Stimulated activated CD4-positive, alpha-beta T cell treated with anti-CD3 and anti-CD28 coated beads, Interleukin-1b, Interleukin-23, amount 100 ng/mL, for 1 hour (primary cell): ENCODE measurements around the gene H2BK1.

Experiments
- DNase-seq, 2 donors: peaks; one replicate each; pipeline ENCODE4 v3.0.0-alpha.2; 2020; ENCODE audit warnings: low read depth in 2 of 2

H2BK1 gene

DNA sequence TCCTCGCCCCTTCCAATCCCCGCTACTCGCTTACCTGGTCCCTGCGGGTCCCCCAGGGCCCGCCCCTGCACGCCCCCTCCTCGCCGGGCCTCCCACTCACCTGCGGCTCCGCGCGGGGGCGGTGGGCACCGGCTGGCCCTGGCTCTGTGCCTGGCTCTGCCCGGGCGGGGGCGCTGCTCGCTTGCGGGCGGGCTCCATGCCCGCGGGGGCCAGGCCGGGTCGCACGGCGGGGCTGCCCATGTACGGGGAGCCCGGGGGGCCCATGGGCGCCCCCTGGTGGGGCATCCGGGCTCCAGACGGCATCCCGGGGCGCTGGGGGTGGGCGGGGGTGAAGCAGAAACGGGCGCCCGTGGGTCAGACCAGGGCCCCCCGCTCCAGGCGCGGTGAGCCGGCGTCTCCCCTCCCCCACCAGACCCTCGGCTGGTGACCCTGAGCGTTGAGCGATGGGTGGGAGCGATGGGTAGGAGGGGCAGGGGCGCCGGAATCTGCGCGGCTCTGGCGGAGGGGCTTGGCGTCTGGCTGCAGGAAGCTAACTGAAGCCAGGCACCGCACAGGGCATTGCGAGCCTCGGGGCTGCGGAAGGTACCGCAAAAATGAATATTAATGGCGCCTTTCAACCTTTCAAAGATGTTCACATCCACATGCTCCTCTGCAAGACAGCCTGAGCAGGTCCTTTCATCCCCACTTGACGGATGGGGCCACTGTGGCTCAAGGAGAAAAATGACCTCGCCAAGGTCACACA is 35.2 kb upstream of the H2BK1 start:
- DNase-seq, result peak in 1 of 2 donors; percentile 41

DNA sequence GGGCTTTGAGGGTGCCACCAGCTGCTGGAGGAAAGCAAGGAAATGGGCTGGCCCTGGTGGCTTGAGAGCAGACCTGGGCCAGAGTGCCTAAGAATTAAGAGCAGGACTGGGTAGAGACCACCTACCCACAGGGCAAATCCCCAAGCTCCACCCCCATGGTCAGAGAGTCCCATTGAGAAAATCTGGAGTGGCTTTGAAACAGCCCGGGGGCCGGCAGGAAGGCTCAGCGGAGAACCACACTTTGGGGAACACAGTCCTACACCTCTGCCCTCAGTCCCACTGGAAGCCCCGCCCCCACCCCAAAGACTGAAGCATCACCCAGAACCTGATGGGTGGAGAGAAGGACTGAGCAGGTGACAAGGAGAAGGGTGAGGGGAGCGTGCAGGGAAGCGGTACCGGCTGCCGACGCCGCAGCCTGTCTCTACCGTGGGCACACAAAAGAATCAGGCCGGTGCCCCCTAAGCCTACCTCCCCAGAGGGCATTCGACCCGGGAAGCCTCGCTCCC is 34.6 kb upstream of the H2BK1 start:
- DNase-seq, result no peak

DNA sequence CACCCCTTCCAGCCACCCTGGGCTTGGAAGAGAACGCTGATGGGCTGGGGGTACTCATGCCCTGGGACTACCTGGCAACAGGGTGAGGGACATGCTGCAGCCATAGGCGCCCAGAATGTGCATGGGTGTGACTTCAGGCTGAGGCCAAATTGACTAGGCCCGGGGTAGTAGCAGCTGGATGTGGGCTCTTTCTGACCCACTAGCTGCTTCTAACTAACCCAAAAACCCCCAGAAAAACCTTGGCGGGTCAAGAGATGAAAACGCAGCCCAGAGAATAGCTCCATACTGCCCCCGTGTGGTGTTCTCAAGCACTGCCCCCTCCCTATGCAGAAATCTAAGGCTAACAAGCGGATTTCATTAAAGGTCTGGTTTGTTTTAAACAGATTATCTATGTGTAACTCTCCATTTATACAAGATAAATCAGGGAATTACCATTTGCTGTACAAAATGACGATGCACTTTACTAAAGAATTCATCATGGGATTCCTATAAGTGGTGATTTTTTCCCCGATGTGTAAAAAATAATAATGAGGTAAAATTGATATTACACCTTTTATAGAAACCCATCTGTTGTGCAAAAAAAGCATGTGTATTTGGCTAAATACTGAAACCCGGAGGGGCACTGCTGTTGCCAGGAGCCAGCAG is 34.0 kb upstream of the H2BK1 start:
- peak in 1 of 2 donors; percentile 24 for DNase-seq

DNA sequence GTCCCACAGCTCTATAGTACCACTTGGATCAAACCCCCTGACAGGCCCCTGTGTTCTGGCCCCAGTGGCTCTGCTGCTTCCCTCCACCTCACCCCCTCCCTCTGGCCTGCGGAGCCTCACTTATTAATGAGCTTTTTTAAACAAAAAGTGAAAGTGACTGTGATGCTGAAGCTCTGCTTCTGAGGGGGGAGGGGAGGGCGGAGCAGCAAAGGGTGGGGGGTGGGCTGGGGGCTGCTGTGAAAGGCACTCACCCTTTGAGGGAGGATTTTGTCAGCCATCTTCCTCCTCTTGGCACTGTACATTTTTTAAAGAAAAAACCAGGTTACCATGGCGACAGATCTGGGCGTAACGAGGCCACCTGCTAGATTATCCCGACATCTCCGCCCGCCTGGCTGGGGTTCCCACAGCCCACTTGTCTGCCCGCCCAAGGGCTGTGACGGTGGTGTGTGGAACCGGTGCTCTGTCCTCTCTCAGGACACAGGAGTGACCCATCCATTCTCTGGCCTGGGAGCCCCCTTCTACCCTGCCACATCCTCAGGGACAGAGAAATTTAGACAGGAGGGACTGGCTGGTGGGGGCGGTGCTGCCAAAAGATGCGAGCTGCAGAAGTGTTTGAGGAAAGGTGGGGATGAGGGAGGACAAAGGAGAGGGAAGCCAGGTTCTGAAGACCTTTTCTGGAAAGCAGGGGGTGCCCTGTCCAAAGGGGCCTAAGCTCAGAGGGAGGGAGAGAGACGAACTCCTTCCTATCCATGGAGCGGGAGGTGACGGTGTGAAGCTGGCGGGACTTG is 33.3 kb upstream of the H2BK1 start:
- no peak for DNase-seq

DNA sequence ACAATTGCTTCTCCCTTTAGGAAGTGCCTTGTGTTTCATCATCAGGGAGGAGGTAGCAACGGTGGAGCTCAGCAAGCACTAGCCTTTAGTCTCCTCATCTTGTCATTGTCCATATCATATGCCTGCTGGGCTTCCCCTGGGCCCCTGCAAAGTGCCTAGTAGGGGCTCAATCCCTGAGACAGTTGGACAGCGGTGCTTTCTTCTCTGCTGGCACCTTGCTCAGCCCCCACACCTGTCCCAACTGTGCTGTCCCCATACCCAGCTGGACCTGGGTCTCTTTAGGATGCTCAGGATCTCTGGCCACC is 32.7 kb upstream of the H2BK1 start:
- no peak for DNase-seq

DNA sequence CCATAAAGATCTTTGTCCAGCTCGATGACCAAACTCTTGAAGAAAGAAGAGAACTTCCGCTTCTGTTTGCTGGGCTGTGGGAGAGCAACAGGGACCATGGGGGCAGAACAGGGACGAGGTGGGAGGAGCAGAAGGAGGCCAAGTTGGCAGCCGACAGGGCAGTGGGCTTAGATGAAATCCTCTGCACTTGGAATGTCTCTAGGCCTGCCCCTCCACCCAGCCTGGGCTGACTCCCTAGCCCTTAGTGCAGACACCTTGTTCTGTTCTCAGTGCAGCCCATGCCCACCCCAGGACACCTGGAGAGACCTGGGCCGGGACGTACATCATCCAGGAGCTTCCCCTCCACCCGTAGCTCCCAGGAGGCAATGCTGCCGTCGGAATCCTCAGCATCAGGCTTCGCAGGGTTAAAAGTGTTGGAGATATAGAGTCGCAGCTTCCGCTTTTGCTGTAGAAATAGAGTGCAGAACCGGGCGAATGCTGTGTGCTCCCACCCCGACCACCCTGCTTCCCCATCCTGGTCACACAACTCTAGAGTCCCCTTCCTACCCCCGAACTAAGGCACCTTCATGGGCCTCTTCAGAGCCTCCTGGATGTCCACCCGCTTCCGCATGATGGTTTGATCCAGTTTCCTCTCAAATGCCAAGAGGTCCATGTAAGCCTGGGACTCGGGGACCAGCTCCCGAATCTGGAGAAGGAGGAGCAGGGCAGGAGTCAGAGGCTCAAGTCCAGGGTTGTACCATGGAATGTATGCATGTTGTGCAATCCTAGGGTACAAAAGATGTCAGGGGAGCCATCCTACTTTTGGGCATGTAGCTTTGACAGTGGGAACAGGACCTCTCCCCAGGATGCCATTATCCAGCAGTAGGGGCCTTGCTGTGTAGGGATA is 32.1 kb upstream of the H2BK1 start:
- DNase-seq, result no peak

DNA sequence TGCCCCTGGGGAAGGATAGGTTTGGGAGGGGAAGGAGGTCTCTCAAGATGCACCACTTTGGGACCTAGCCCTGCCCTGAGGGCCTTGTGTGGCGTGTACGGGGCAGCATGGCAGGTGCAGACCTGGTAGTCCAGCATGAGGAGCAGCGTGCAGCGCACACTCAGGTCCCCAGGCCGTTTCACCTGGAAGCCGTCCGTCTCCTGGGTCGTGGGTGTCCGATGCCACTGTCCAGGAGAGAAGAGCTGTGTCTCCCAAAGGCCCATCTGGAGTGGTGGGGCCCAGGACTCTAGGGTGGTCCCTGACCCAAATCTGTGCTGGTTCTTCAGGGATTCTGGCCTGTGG is 31.4 kb upstream of the H2BK1 start:
- DNase-seq, result no peak

DNA sequence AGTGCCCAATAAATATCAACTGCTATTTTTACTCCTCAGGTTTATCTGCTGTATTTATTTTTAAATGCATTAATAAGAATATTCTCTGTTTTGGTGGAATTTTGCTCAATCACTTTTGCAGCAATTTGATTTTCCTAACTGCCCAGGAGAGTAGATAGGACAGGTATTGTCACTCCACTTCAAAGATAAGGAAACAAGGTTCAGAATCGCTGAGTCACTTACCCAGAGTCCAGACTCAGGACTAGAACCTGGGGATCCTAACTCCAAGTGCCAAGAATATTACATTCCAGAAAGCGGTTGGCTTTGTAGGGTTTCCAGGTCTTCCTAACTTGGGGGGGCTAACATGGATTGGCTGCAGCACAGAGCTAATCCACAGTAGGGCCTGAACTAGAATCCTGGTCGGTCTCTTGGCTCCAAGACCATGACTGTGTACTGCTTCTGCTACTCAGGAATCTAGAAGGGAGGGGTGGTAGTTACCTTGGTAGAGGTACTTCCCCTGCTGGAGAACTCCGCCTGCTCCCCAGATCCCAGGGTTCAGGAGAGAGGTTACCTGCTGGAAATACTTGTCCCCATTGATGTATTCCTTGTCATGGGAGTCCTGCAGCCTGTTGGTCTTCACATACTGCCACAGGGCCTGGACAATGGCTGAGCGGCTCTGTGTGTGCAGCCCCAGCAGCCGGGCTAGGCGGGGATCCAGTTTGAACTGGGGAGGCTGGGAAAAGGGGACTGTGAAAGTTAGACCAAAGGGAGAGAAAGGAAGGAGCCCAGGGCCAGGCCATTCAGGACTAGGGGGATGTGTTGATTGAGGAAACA is 30.9 kb upstream of the H2BK1 start:
- DNase-seq, result no peak

DNA sequence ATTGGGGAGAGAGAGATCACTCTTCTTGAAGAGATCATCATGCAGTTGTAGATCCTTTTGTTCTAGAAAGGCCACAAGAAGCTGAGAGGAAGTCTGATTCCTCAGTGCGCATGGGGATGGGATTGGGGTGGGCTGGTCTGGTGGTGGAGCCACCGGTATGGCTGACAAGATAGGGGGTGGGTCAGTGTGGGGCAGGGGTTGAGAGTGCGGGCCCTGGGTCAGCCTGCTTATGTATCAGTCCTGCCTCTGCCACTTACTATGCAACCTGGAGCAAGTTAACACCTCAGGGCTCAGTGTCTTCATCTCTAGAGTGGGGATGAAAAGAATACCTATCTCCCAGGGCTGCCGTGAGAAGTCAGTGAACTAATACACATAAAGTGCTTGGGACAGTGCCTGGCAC is 30.2 kb upstream of the H2BK1 start:
- DNase-seq, result no peak

DNA sequence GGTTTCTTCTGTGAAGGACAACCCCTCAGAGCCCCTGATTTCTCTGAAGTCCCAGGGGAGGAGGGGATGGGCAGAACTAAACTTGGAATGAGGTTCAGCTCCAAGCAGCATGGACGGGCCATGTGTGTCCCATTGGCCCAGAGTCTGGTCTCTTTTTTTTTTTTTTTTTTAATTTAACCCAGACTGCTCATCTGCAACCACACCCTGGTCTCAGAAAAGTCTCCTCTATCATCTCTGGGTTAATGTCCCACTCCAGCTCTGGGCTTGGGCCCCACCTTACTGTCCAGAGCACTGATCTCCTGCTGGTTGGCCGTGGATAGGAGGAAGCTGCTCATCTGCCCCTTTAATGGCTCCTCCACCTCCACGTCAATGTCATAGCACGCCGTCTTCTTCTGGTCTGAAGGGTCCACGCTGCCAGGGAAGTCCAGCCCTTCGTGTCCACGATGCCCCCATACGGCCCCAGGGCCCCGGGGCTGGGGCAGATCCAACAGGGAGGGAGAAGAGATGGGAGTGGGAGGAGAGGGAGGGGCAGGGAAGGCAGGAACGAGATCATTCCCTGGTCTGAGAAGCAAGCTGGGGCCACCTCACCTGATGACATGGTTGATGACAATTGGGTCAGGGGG is 29.7 kb upstream of the H2BK1 start:
- DNase-seq, result no peak

DNA sequence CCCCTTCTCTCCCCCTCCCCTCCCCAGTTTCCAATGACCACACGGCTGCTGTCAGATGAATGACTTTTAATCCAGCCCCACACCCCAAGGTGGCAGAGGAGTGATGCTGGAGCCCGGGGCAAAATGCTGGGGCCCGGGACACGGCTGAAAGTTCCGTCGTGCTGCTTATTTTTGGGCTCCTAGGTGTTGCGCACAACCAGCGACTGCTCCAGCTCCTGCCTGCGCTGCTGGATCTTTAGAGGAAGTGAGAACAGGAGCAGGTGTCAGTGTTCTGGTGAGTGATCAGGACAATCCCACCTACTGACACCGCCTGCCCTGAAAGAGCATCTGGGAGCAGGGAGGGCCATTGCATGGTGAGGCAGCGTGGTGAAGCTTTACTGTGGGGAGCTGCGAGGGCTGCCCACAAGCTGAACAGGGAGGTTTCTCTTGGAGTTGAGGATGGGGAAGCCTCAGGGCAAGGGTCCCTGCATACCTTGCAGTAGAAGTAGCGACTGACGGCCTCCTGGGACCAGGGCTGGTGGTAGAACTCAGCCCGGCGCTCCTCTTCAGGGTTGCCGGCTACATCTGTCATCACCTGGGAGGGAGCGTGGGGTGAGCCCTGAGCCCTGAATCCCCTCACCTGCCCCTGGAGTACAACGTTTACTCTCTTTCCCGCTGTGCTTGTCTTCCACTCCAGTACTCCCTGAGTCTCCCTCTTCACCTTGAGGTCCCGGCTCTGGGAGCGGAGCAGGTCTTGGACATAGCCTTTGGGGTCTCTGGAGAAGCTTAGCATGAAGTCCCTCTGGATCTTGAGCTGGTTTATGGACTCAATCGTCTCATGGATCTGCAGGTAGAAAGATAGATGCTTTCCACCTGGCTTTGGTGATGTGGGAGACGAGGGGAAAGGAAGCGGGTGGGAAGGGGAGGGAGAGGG is 28.9 kb upstream of the H2BK1 start:
- DNase-seq, result no peak

DNA sequence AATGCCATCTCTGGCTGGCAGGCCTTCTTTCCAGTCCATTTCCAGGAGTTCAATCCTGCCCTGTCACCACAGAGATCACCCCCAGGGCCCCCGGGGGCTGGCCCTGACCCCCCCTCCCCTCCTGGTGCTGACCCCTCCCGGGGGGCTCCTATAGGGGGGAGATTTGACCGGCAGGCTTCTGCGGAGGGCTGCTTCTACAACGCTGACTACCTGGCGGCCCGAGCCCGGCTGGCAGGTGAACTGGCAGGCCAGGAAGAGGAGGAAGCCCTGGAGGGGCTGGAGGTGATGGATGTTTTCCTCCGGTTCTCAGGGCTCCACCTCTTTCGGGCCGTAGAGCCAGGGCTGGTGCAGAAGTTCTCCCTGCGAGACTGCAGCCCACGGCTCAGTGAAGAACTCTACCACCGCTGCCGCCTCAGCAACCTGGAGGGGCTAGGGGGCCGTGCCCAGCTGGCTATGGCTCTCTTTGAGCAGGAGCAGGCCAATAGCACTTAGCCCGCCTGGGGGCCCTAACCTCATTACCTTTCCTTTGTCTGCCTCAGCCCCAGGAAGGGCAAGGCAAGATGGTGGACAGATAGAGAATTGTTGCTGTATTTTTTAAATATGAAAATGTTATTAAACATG is 28.0 kb upstream of the H2BK1 start:
- no peak for DNase-seq

DNA sequence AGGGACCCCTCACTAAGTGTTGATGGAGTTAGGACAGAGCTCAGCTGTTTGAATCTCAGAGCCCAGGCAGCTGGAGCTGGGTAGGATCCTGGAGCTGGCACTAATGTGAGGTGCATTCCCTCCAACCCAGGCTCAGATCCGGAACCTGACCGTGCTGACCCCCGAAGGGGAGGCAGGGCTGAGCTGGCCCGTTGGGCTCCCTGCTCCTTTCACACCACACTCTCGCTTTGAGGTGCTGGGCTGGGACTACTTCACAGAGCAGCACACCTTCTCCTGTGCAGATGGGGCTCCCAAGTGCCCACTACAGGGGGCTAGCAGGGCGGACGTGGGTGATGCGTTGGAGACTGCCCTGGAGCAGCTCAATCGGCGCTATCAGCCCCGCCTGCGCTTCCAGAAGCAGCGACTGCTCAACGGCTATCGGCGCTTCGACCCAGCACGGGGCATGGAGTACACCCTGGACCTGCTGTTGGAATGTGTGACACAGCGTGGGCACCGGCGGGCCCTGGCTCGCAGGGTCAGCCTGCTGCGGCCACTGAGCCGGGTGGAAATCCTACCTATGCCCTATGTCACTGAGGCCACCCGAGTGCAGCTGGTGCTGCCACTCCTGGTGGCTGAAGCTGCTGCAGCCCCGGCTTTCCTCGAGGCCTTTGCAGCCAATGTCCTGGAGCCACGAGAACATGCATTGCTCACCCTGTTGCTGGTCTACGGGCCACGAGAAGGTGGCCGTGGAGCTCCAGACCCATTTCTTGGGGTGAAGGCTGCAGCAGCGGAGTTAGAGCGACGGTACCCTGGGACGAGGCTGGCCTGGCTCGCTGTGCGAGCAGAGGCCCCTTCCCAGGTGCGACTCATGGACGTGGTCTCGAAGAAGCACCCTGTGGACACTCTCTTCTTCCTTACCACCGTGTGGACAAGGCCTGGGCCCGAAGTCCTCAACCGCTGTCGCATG is 27.2 kb upstream of the H2BK1 start:
- no peak for DNase-seq

DNA sequence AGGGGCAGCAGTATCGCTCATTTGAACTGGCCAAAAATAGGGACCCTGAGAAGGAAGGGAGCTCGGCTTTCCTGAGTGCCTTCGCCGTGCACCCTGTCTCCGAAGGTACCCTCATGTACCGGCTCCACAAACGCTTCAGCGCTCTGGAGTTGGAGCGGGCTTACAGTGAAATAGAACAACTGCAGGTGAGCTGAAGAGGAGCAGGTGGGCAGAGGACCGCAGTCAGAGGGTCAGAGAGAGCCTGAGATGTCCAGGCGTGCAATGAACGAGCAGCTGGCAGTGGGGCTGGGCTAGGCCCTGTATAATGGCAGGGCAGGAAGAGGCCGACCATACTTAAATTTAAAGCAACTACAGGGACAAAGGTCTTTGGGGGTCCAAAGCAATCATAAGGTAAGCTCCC is 26.1 kb upstream of the H2BK1 start:
- DNase-seq, result no peak

DNA sequence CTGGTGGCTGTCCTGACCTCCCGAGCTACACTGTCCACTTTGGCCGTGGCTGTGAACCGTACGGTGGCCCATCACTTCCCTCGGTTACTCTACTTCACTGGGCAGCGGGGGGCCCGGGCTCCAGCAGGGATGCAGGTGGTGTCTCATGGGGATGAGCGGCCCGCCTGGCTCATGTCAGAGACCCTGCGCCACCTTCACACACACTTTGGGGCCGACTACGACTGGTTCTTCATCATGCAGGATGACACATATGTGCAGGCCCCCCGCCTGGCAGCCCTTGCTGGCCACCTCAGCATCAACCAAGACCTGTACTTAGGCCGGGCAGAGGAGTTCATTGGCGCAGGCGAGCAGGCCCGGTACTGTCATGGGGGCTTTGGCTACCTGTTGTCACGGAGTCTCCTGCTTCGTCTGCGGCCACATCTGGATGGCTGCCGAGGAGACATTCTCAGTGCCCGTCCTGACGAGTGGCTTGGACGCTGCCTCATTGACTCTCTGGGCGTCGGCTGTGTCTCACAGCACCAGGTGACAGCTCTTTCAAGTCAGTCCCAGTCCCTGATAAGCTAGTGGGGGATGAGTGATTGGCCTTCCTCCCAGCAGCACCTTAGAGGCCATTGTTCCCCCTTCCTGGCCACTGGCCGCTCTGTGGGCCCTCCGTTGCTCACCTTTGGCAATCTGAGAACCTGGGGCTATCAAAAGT is 25.0 kb upstream of the H2BK1 start:
- DNase-seq, result no peak

DNA sequence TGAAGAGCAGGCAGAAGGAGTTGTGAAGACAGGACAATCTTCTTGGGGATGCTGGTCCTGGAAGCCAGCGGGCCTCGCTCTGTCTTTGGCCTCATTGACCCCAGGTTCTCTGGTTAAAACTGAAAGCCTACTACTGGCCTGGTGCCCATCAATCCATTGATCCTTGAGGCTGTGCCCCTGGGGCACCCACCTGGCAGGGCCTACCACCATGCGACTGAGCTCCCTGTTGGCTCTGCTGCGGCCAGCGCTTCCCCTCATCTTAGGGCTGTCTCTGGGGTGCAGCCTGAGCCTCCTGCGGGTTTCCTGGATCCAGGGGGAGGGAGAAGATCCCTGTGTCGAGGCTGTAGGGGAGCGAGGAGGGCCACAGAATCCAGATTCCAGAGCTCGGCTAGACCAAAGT is 23.5 kb upstream of the H2BK1 start:
- DNase-seq, result no peak
